Endothelial cell of umbilical vein (primary cell): Measurements from ENCODE around the gene RALGPS1. TPM values are rescaled to one million over a fixed set of nuclear protein-coding genes. Genes with fewer than 3 reads are reported as not detected.

ENCODE experiments used
- BruUV-seq: library from RNA; stranded (reverse); fragments of 400-500 nt; replicated peaks from 2 replicates; lab custom pipeline; 2021; lab: Mats Ljungman, UMichigan
- CTCF ChIA-PET: fragments of 300-600, 350-600 bp; sonication (Branson Sonifier 250); formaldehyde crosslinking; loops from one replicate; lab custom pipeline; 2021; ENCODE audit warnings: antibody characterized with exemption, inconsistent platforms; lab: Charles Lee
- POLR2A ChIA-PET: fragments of 300-600, 350-600 bp; sonication (Branson Sonifier 250); formaldehyde crosslinking; loops from one replicate; lab custom pipeline; 2021; ENCODE audit warnings: antibody characterized with exemption, inconsistent platforms; lab: Charles Lee
- DNase-seq: peaks from one replicate; pipeline ENCODE4 v3.0.0-alpha.2; 2011; ENCODE audit warnings: low read depth, low spot score
- FAIRE-seq: peaks from 2 replicates; lab custom pipeline; 2011; peaks lifted over from hg19 to GRCh38; lab: Jason Lieb, UNC
- H2AFZ ChIP-seq: 2 replicates; pipeline ENCODE4 v1.6.0; 2012; ENCODE audit warnings: low read depth, low read length, control low read depth, inconsistent platforms
- H3K27ac ChIP-seq: 2 replicates; pipeline ENCODE4 v1.5.1; 2011; ENCODE audit warnings: low read depth, mild to moderate bottlenecking, control low read depth, low read length, moderate library complexity; ENCODE audit not compliant: insufficient read depth
- H3K27me3 ChIP-seq, 2 experiments: 2 replicates each; pipeline versions ENCODE4 v1.6.0 to v1.6.1; 2011; ENCODE audit warnings: low read length in 2 of 2, mixed read lengths in 1 of 2; ENCODE audit not compliant: control insufficient read depth in 2 of 2, insufficient read depth in 2 of 2
- H3K36me3 ChIP-seq, 2 experiments: 2 replicates in 1 of 2; 3 replicates in 1 of 2; pipeline ENCODE4 v1.5.1; 2011; ENCODE audit warnings: low read length in 2 of 2, mild to moderate bottlenecking in 1 of 2, moderate library complexity in 1 of 2; ENCODE audit not compliant: control insufficient read depth in 2 of 2, insufficient read depth in 2 of 2; ENCODE audit errors: extremely low read depth in 1 of 2
- H3K4me1 ChIP-seq: 3 replicates; pipeline ENCODE4 v1.5.1; 2011; ENCODE audit warnings: mild to moderate bottlenecking, low read length; ENCODE audit not compliant: control insufficient read depth, insufficient read depth; ENCODE audit errors: extremely low read depth
- H3K4me2 ChIP-seq: 2 replicates; pipeline ENCODE4 v1.6.1; 2011; ENCODE audit warnings: low read length, control low read depth, mixed read lengths; ENCODE audit not compliant: insufficient read depth
- H3K4me3 ChIP-seq, 3 experiments: fragments of 200-600 bp in 1 of 3; sonication (generic), shearing (Covaris generic) in 1 of 3; replicated peaks in 1 of 3; 2 replicates each; pipeline ENCODE4 v1.5.1; 2011 to 2016; ENCODE audit warnings: control low read depth in 3 of 3, low read length in 3 of 3, mild to moderate bottlenecking in 2 of 3, inconsistent platforms in 1 of 3, low read depth in 1 of 3, moderate library complexity in 1 of 3; ENCODE audit not compliant: insufficient read depth in 1 of 3
- H3K79me2 ChIP-seq: 2 replicates; pipeline ENCODE4 v1.6.0; 2012; ENCODE audit warnings: low read length, inconsistent platforms; ENCODE audit not compliant: control insufficient read depth, insufficient read depth
- H3K9ac ChIP-seq: replicated peaks from 2 replicates; pipeline ENCODE3; 2011; ENCODE audit warnings: low read length, control low read depth; ENCODE audit not compliant: insufficient read depth; ENCODE audit errors: extremely low read depth
- H3K9me1 ChIP-seq: replicated peaks from 3 replicates; pipeline ENCODE4 v1.6.0; 2011; ENCODE audit warnings: mild to moderate bottlenecking, low read length; ENCODE audit not compliant: control insufficient read depth, insufficient read depth; ENCODE audit errors: extremely low read depth
- H3K9me3 ChIP-seq: replicated peaks from 2 replicates; pipeline ENCODE4 v1.5.1; 2012; ENCODE audit warnings: low read length, inconsistent platforms; ENCODE audit not compliant: control insufficient read depth, insufficient read depth
- H4K20me1 ChIP-seq: replicated peaks from 2 replicates; pipeline ENCODE3; 2011; ENCODE audit warnings: mild to moderate bottlenecking, low read length; ENCODE audit not compliant: control insufficient read depth, insufficient read depth; ENCODE audit errors: extremely low read depth
- EZH2 ChIP-seq: IDR thresholded peaks from 2 replicates; pipeline ENCODE4 v1.6.1; 2012; ENCODE audit warnings: borderline replicate concordance, low read depth, mild to moderate bottlenecking, moderate library complexity, low read length, inconsistent platforms; ENCODE audit not compliant: severe bottlenecking
- FOS ChIP-seq: IDR thresholded peaks from 2 replicates; pipeline ENCODE4 v1.6.1; 2011; ENCODE audit warnings: mild to moderate bottlenecking, low read length, moderate library complexity, borderline replicate concordance; ENCODE audit not compliant: insufficient read depth
- GATA2 ChIP-seq: IDR thresholded peaks from 2 replicates; pipeline ENCODE4 v1.7.0; 2011; ENCODE audit warnings: low read depth, mild to moderate bottlenecking, moderate library complexity, mixed read lengths, low read length; ENCODE audit not compliant: insufficient read length, insufficient read depth
- JUN ChIP-seq: IDR thresholded peaks from 2 replicates; pipeline ENCODE4 v1.6.1; 2011; ENCODE audit warnings: borderline replicate concordance, low read depth; ENCODE audit not compliant: insufficient read length, insufficient read depth
- MYC ChIP-seq: IDR thresholded peaks from one replicate; pipeline ENCODE4 v1.6.1; 2011; ENCODE audit warnings: mild to moderate bottlenecking, low read depth, low read length
- POLR2A ChIP-seq: IDR thresholded peaks from 2 replicates; pipeline ENCODE4 v1.6.1; 2012; ENCODE audit warnings: low read depth, mild to moderate bottlenecking, control low read depth, low read length
- POLR2AphosphoS5 ChIP-seq: IDR thresholded peaks from 2 replicates; pipeline ENCODE4 v1.6.1; 2012; ENCODE audit warnings: low read depth, mild to moderate bottlenecking, control low read depth, low read length, moderate library complexity; ENCODE audit not compliant: insufficient read depth
- dilution Hi-C: fragments of 300-500 bp; cut with MboI; formaldehyde crosslinking; loops from one replicate; pipeline ENCODE4 v1.15.0; 2019; ENCODE audit warnings: low sequenced_read_pairs; ENCODE audit not compliant: extremely low pct_ligation_motif_present
- intact Hi-C: fragments of 100-400 bp; cut with micrococcal nuclease; formaldehyde crosslinking; loops from one replicate; pipeline ENCODE4 v1.10.0; 2022
- polyA plus RNA-seq, 4 experiments: library from polyadenylated mRNA; depleted of rRNA in 3 of 4; stranded (reverse) in 3 of 4; unstranded in 1 of 4; fragments of >200 nt; gene quantifications; 2 replicates each; pipeline versions ENCODE4 v1.2.1 to v1.2.3, GENCODE V29; 2011 to 2012; ENCODE audit warnings: missing spikeins in 1 of 4
- total RNA-seq: library from RNA; stranded (reverse); gene quantifications from 2 replicates; pipeline ENCODE4 v1.2.3, GENCODE V29; 2021
- TF ChIP-seq, protein P1 (sequence below): IDR thresholded peaks from 2 replicates; pipeline ENCODE4 v1.6.1; 2011; ENCODE audit not compliant: insufficient read depth, insufficient read length
- TF ChIP-seq, protein P2 (sequence below), 2 donors: IDR thresholded peaks; 1 replicate in 1 of 2; 2 replicates in 1 of 2; pipeline ENCODE4 v1.5.1; 2011; ENCODE audit warnings: low read length in 2 of 2, mild to moderate bottlenecking in 2 of 2, moderate library complexity in 2 of 2, control low read depth in 1 of 2, inconsistent platforms in 1 of 2, low read depth in 1 of 2; ENCODE audit not compliant: insufficient read depth in 1 of 2; ENCODE audit errors: extremely low read depth in 1 of 2

The RALGPS1 gene
- total and polyA plus RNA-seq, 2 donors (not counting 3 experiments of a cell fraction or from before 2014, with no cell fraction given): 3.8 to 5.5 TPM

DNA sequence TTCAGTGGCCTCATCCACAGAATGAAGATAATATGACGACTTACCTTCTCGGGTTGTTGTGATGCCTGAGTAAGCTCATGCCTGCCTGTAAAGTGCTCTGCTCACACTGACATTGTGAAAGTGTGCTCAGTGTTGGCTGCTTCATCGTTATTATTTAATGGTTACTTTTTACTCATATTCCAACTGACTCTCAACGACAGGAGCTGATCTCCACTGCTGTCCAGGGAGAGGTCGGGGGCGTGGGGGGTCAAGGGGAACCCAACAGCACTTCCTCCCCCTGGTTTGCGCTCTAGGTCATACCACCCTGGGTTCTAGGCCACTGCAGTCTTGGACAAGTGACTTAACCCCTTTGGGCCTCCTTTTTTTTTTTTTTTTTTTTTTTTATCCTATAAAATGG lies 260.7 kb downstream of the RALGPS1 start:
- no peaks in the 10 kb centered on the region for H4K20me1 ChIP-seq
- no peak for DNase-seq
- H3K9ac ChIP-seq: no peak overlapping the region
- H3K9me1 ChIP-seq: no peaks in the 10 kb centered on the region
- TF ChIP-seq POLR2A (no peak), POLR2AphosphoS5 (no peak), FOS (no peak), MYC (no peak), GATA2 (no peak), EZH2 (no peak), JUN (no peak)
- TF ChIP-seq, protein P1, sequence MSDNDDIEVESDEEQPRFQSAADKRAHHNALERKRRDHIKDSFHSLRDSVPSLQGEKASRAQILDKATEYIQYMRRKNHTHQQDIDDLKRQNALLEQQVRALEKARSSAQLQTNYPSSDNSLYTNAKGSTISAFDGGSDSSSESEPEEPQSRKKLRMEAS: no peak
- TF ChIP-seq, protein P2, sequence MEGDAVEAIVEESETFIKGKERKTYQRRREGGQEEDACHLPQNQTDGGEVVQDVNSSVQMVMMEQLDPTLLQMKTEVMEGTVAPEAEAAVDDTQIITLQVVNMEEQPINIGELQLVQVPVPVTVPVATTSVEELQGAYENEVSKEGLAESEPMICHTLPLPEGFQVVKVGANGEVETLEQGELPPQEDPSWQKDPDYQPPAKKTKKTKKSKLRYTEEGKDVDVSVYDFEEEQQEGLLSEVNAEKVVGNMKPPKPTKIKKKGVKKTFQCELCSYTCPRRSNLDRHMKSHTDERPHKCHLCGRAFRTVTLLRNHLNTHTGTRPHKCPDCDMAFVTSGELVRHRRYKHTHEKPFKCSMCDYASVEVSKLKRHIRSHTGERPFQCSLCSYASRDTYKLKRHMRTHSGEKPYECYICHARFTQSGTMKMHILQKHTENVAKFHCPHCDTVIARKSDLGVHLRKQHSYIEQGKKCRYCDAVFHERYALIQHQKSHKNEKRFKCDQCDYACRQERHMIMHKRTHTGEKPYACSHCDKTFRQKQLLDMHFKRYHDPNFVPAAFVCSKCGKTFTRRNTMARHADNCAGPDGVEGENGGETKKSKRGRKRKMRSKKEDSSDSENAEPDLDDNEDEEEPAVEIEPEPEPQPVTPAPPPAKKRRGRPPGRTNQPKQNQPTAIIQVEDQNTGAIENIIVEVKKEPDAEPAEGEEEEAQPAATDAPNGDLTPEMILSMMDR (IDR thresholded peaks at IDR 0.05; ENCODE audit: extremely low read depth in 1 of 2, insufficient read depth in 1 of 2, low read depth in 1 of 2, low read length in 2 of 2): no peak
- no TSS peak for BruUV-seq
- no peak overlapping the region for H3K4me2 ChIP-seq
- H3K9me3 ChIP-seq: no peaks in the 10 kb centered on the region
- no peak overlapping the region for H3K4me3 ChIP-seq
- ChIA-PET CTCF (interaction anchor here (0.8 to 2.2 kb wide), 3 partner anchors 10 to 12 kb away, joined by 3 to 6 read pairs (median 5); no protein-coding TSS in a partner anchor), POLR2A (no interaction called here)
- intact Hi-C loops (no loop called here), dilution Hi-C loops (no loop called here)
- H3K4me1 ChIP-seq: no peaks in the 10 kb centered on the region
- no peaks in the 10 kb centered on the region for H3K27me3 ChIP-seq
- no peaks in the 10 kb centered on the region for H3K79me2 ChIP-seq
- H2AFZ ChIP-seq: no peak overlapping the region
- no peak overlapping the region for H3K27ac ChIP-seq
- no peak for FAIRE-seq
- H3K36me3 ChIP-seq: no peaks in the 10 kb centered on the region
